Stimulated activated naive B cell treated with anti-CD40 and anti-IgM and Interleukin-4, amounts not matched to agents 10 μg/mL and 1 μg/mL and 100 μg/mL, for 72 hours (primary cell): ENCODE measurements around the gene PTPRN2.
"Not testable (repeated sequence)": the region's sequence is repeated elsewhere in the genome, so short reads cannot be mapped to it uniquely, and the experiment has no call there.

Experiments used
- ATAC-seq, 2 donors: fragments of 150-1000 bp; cut with Tn5 transposase; replicated peaks; 2 replicates each; pipeline ENCODE4 v1.10.0; 2021; ENCODE audit warnings: moderate library complexity in 1 of 2
- DNase-seq: peaks from one replicate; pipeline ENCODE4 v3.0.0; 2021
- H3K27ac Mint-ChIP-seq: one replicate; pipeline ENCODE4 v1.8.0; 2022; ENCODE audit warnings: mild to moderate bottlenecking, mixed read lengths
- H3K27me3 Mint-ChIP-seq, 2 donors: one replicate each; pipeline ENCODE4 v1.8.0; 2022; ENCODE audit warnings: mixed read lengths in 2 of 2
- H3K36me3 Mint-ChIP-seq, 2 donors: one replicate each; pipeline ENCODE4 v1.8.0; 2022; ENCODE audit warnings: mixed read lengths in 2 of 2, mild to moderate bottlenecking in 1 of 2
- H3K4me1 Mint-ChIP-seq, 2 donors: one replicate each; pipeline ENCODE4 v1.8.0; 2022; ENCODE audit warnings: mixed read lengths in 2 of 2, mild to moderate bottlenecking in 1 of 2
- H3K4me3 Mint-ChIP-seq, 2 donors: one replicate each; pipeline ENCODE4 v1.8.0; 2022; ENCODE audit warnings: mild to moderate bottlenecking in 2 of 2, mixed read lengths in 2 of 2, moderate library complexity in 1 of 2
- H3K9me3 Mint-ChIP-seq, 2 donors: one replicate each; pipeline ENCODE4 v1.8.0; 2022; ENCODE audit warnings: mixed read lengths in 2 of 2, mild to moderate bottlenecking in 1 of 2

The PTPRN2 gene

GRCh38 chr7:158524286-158524685 lies 63.3 kb downstream of the PTPRN2 start:
- H3K4me1 Mint-ChIP-seq, H3K27ac Mint-ChIP-seq, H3K9me3 Mint-ChIP-seq, ATAC-seq, DNase-seq, H3K4me3 Mint-ChIP-seq, H3K36me3 Mint-ChIP-seq: not testable (repeated sequence)
- peaks cover 6 to 16% of the 10 kb centered on the region in 2 donors for H3K27me3 Mint-ChIP-seq

GRCh38 chr7:158523877-158524276 lies 63.7 kb downstream of the PTPRN2 start:
- not testable (repeated sequence) for H3K27ac Mint-ChIP-seq, ATAC-seq

GRCh38 chr7:158523165-158523856 lies 64.3 kb downstream of the PTPRN2 start:
- H3K9me3 Mint-ChIP-seq, H3K4me3 Mint-ChIP-seq, DNase-seq, H3K27ac Mint-ChIP-seq, H3K4me1 Mint-ChIP-seq, H3K36me3 Mint-ChIP-seq, ATAC-seq: not testable (repeated sequence)
- H3K27me3 Mint-ChIP-seq: peaks cover 7 to 18% of the 10 kb centered on the region in 2 donors

More at GRCh38 chr7:158523877-158524276, 63.7 kb downstream of the PTPRN2 start:
- not testable (repeated sequence) for DNase-seq, H3K4me1 Mint-ChIP-seq, H3K9me3 Mint-ChIP-seq, H3K36me3 Mint-ChIP-seq, H3K4me3 Mint-ChIP-seq
- H3K27me3 Mint-ChIP-seq: peaks cover 6 to 16% of the 10 kb centered on the region in 2 donors

- H3K9me3 Mint-ChIP-seq, H3K4me1 Mint-ChIP-seq, H3K27ac Mint-ChIP-seq, H3K36me3 Mint-ChIP-seq, ATAC-seq, H3K4me3 Mint-ChIP-seq, DNase-seq: not testable (repeated sequence)
- peaks cover 10 to 16% of the 10 kb centered on the region in 2 donors for H3K27me3 Mint-ChIP-seq
Measured at GRCh38 chr7:158521795-158522194, 65.8 kb downstream of the PTPRN2 start.

- Mint-ChIP-seq H3K36me3 (no peaks in the 10 kb centered on the region), H3K9me3 (peaks cover 0 to 3% of the 10 kb centered on the region in 2 donors), H3K4me1 (no peaks in the 10 kb centered on the region), H3K27ac (no peak overlapping the region), H3K27me3 (peaks cover 10 to 16% of the 10 kb centered on the region in 2 donors), H3K4me3 (no peak overlapping the region)
- DNase-seq: no peak
- no peak for ATAC-seq
Measured at GRCh38 chr7:158520825-158521224, 66.8 kb downstream of the PTPRN2 start.

GRCh38 chr7:158519633-158520174 lies 67.9 kb downstream of the PTPRN2 start:
- no peaks in the 10 kb centered on the region for H3K36me3 Mint-ChIP-seq
- peaks cover 0 to 5% of the 10 kb centered on the region in 2 donors for H3K9me3 Mint-ChIP-seq
- H3K4me3 Mint-ChIP-seq: no peak overlapping the region
- ATAC-seq: no peak
- no peak for DNase-seq
- H3K27me3 Mint-ChIP-seq: peaks cover 10 to 16% of the 10 kb centered on the region in 2 donors
- H3K4me1 Mint-ChIP-seq: no peaks in the 10 kb centered on the region
- H3K27ac Mint-ChIP-seq: no peak overlapping the region

- Mint-ChIP-seq H3K4me1 (no peaks in the 10 kb centered on the region), H3K4me3 (no peak overlapping the region), H3K9me3 (peaks cover 0 to 5% of the 10 kb centered on the region in 2 donors), H3K36me3 (no peaks in the 10 kb centered on the region), H3K27ac (no peak overlapping the region), H3K27me3 (peaks cover 10 to 16% of the 10 kb centered on the region in 2 donors)
- ATAC-seq (no peak), DNase-seq (no peak)
Measured at GRCh38 chr7:158518980-158519632, 68.5 kb downstream of the PTPRN2 start.

- H3K27ac Mint-ChIP-seq: no peak overlapping the region
- H3K4me3 Mint-ChIP-seq: no peak overlapping the region
- H3K27me3 Mint-ChIP-seq: peaks cover 10 to 16% of the 10 kb centered on the region in 2 donors
- ATAC-seq (no peak), DNase-seq (no peak)
- peaks cover 5 to 8% of the 10 kb centered on the region in 2 donors for H3K9me3 Mint-ChIP-seq
- H3K4me1 Mint-ChIP-seq: no peaks in the 10 kb centered on the region
- H3K36me3 Mint-ChIP-seq: no peaks in the 10 kb centered on the region
Measured at GRCh38 chr7:158517571-158517970, 70.1 kb downstream of the PTPRN2 start.

GRCh38 chr7:158517072-158517471 lies 70.6 kb downstream of the PTPRN2 start:
- Mint-ChIP-seq H3K4me3 (no peak overlapping the region), H3K4me1 (no peaks in the 10 kb centered on the region)
- no peak for ATAC-seq

GRCh38 chr7:158516524-158516923 lies 71.1 kb downstream of the PTPRN2 start:
- Mint-ChIP-seq H3K4me1 (no peaks in the 10 kb centered on the region), H3K27me3 (peaks cover 10 to 16% of the 10 kb centered on the region in 2 donors), H3K36me3 (no peaks in the 10 kb centered on the region), H3K27ac (no peak overlapping the region), H3K9me3 (peaks cover 15% of the 10 kb centered on the region in 2 donors), H3K4me3 (no peak overlapping the region)
- no peak for DNase-seq
- no peak for ATAC-seq

More at GRCh38 chr7:158517072-158517471, 70.6 kb downstream of the PTPRN2 start:
- no peak overlapping the region for H3K27ac Mint-ChIP-seq
- no peaks in the 10 kb centered on the region for H3K36me3 Mint-ChIP-seq
- peaks cover 10 to 16% of the 10 kb centered on the region in 2 donors for H3K27me3 Mint-ChIP-seq
- no peak for DNase-seq
- H3K9me3 Mint-ChIP-seq: peaks cover 10 to 12% of the 10 kb centered on the region in 2 donors

GRCh38 chr7:158512869-158513268 lies 74.8 kb downstream of the PTPRN2 start:
- Mint-ChIP-seq H3K9me3 (peaks cover 29 to 31% of the 10 kb centered on the region in 2 donors), H3K4me1 (no peaks in the 10 kb centered on the region), H3K4me3 (no peak overlapping the region), H3K36me3 (peaks cover 0 to 3% of the 10 kb centered on the region in 2 donors), H3K27me3 (peaks cover 5 to 16% of the 10 kb centered on the region in 2 donors), H3K27ac (no peak overlapping the region)
- ATAC-seq (no peak), DNase-seq (no peak)

- Mint-ChIP-seq H3K4me3 (no peak overlapping the region), H3K27me3 (peaks cover 3 to 20% of the 10 kb centered on the region in 2 donors), H3K36me3 (peaks cover 0 to 3% of the 10 kb centered on the region in 2 donors), H3K4me1 (no peaks in the 10 kb centered on the region), H3K27ac (no peak overlapping the region), H3K9me3 (peaks cover 33 to 36% of the 10 kb centered on the region in 2 donors)
- ATAC-seq (no peak), DNase-seq (no peak)
Measured at GRCh38 chr7:158512042-158512441, 75.6 kb downstream of the PTPRN2 start.

- Mint-ChIP-seq H3K27ac (no peak overlapping the region), H3K36me3 (peaks cover 3 to 5% of the 10 kb centered on the region in 2 donors), H3K4me1 (no peaks in the 10 kb centered on the region), H3K4me3 (no peak overlapping the region), H3K27me3 (peaks cover 8 to 28% of the 10 kb centered on the region in 2 donors), H3K9me3 (peaks cover 36 to 46% of the 10 kb centered on the region in 2 donors)
- ATAC-seq (no peak), DNase-seq (no peak)
Measured at GRCh38 chr7:158508802-158509385, 78.7 kb downstream of the PTPRN2 start.

GRCh38 chr7:158508321-158508720 lies 79.3 kb downstream of the PTPRN2 start:
- not testable (repeated sequence) for H3K36me3 Mint-ChIP-seq, H3K27ac Mint-ChIP-seq, H3K4me3 Mint-ChIP-seq, ATAC-seq, DNase-seq, H3K4me1 Mint-ChIP-seq
- Mint-ChIP-seq H3K9me3 (peaks cover 36 to 47% of the 10 kb centered on the region in 2 donors), H3K27me3 (peaks cover 11 to 28% of the 10 kb centered on the region in 2 donors)
